ENCODE data around the gene ADRM1.

- no peak; a peak in 1 of 5 replicates for TF ChIP-seq JUN (IDR thresholded peaks at IDR 0.05)
- TF ChIP-seq MYC (IDR thresholded peaks at IDR 0.05; ENCODE audit: borderline replicate concordance, low read length) = no peak
- TF ChIP-seq POLR2A (IDR thresholded peaks at IDR 0.05; ENCODE audit: low read length) = no peak
- TF ChIP-seq CBX2 (IDR thresholded peaks at IDR 0.05; ENCODE audit: borderline replicate concordance, low read depth) = no peak
- TF ChIP-seq MAZ (IDR thresholded peaks at IDR 0.05; ENCODE audit: borderline replicate concordance, low read depth, low read length) = no peak
- TF ChIP-seq RAD21 (conservative IDR thresholded peaks at IDR 0.05 in 1 of 2, IDR thresholded peaks at IDR 0.05 in 1 of 2) = no peak
- TF ChIP-seq CTCF (IDR thresholded peaks at IDR 0.05) = no peak
- TF ChIP-seq SREBF2 (IDR thresholded peaks at IDR 0.05) = no peak
- no peak for TF ChIP-seq RNF2 (IDR thresholded peaks at IDR 0.05; ENCODE audit: borderline replicate concordance, low read depth)
- TF ChIP-seq TP53 (CRISPR knock-in tag; IDR thresholded peaks at IDR 0.05) = no peak
- TF ChIP-seq NPAS2 (CRISPR knock-in tag; IDR thresholded peaks at IDR 0.05; ENCODE audit: borderline replicate concordance) = no peak
- no peak for TF ChIP-seq HOXB5 (CRISPR knock-in tag; IDR thresholded peaks at IDR 0.05)
- TF ChIP-seq USF2 (IDR thresholded peaks at IDR 0.05) = no peak
These were observed 27.9 kb downstream of the ADRM1 start for GRCh38 chr20:62330576-62331317.
